CD4-positive, alpha-beta T cell (primary cell): ENCODE measurements around the gene CETP. TPM values are rescaled to one million over a fixed set of nuclear protein-coding genes. Genes with fewer than 3 reads are reported as not detected.

Source experiments
- ATAC-seq: fragments of 200-7000 bp; cut with Tn5 transposase; one replicate; pipeline ENCODE4 v1.10.0; 2022; ENCODE audit warnings: mild to moderate bottlenecking; ENCODE audit not compliant: poor library complexity
- CTCF ChIA-PET: fragments of 350-600 bp; sonication (Branson Sonifier 250); formaldehyde crosslinking; loops from one replicate; lab custom pipeline; 2021; ENCODE audit warnings: antibody characterized with exemption, inconsistent platforms; lab: Charles Lee
- POLR2A ChIA-PET: fragments of 350-600 bp; sonication (Branson Sonifier 250); formaldehyde crosslinking; loops from one replicate; lab custom pipeline; 2021; ENCODE audit warnings: antibody characterized with exemption, inconsistent platforms; lab: Charles Lee
- DNase-seq, 14 experiments: peaks; one replicate each; pipeline ENCODE4 v3.0.0-alpha.2; 2013 to 2020; ENCODE audit warnings: mixed read lengths in 2 of 14
- H3K27ac ChIP-seq, 2 donors: one replicate each; pipeline versions ENCODE4 v1.5.1 to v1.7.0; 2013; ENCODE audit warnings: low read length in 2 of 2, low read depth in 1 of 2, mild to moderate bottlenecking in 1 of 2
- H3K27me3 ChIP-seq, 2 experiments: 1 replicate in 1 of 2; 2 replicates in 1 of 2; pipeline versions ENCODE4 v1.6.1 to v1.7.0; 2013; ENCODE audit warnings: low read length in 2 of 2, control low read depth in 1 of 2, mild to moderate bottlenecking in 1 of 2, moderate library complexity in 1 of 2; ENCODE audit not compliant: insufficient read depth in 2 of 2, control insufficient read depth in 1 of 2
- H3K36me3 ChIP-seq: one replicate; pipeline ENCODE4 v1.6.1; 2013; ENCODE audit warnings: low read length, control low read depth; ENCODE audit not compliant: insufficient read depth
- H3K4me1 ChIP-seq: one replicate; pipeline ENCODE4 v1.6.1; 2013; ENCODE audit warnings: low read length, control low read depth; ENCODE audit not compliant: insufficient read depth
- H3K4me3 ChIP-seq: one replicate; pipeline ENCODE4 v1.5.1; 2013; ENCODE audit warnings: mild to moderate bottlenecking, low read length, moderate library complexity
- H3K9me3 ChIP-seq, 2 experiments: 1 replicate in 1 of 2; 2 replicates in 1 of 2; pipeline versions ENCODE4 v1.6.1 to v1.7.0; 2013; ENCODE audit warnings: low read length in 2 of 2, mild to moderate bottlenecking in 2 of 2, control low read depth in 1 of 2, moderate library complexity in 1 of 2; ENCODE audit not compliant: control insufficient read depth in 1 of 2, insufficient read depth in 1 of 2
- H3K27ac Mint-ChIP-seq: one replicate; pipeline ENCODE4 v1.8.0; 2020; ENCODE audit warnings: mixed read lengths
- H3K27me3 Mint-ChIP-seq: one replicate; pipeline ENCODE4 v1.8.0; 2021; ENCODE audit warnings: mixed read lengths
- H3K36me3 Mint-ChIP-seq: one replicate; pipeline ENCODE4 v1.8.0; 2021; ENCODE audit warnings: low read depth, mixed read lengths
- H3K4me1 Mint-ChIP-seq: one replicate; pipeline ENCODE4 v1.8.0; 2021; ENCODE audit warnings: low read depth, mixed read lengths
- H3K4me3 Mint-ChIP-seq: one replicate; pipeline ENCODE4 v1.8.0; 2020; ENCODE audit warnings: mild to moderate bottlenecking, mixed read lengths
- H3K9me3 Mint-ChIP-seq: one replicate; pipeline ENCODE4 v1.8.0; 2020; ENCODE audit warnings: mixed read lengths
- intact Hi-C, 2 experiments: fragments of 100-400 bp; cut with DNase I in 1 of 2; cut with micrococcal nuclease in 1 of 2; formaldehyde crosslinking; loops; one replicate each; pipeline versions ENCODE4 v1.15.1 to v1.9.0; 2023 to 2025; cut with DNase I, micrococcal nuclease
- total RNA-seq, 174 experiments: library from RNA in 2 of 174; stranded (reverse) in 2 of 174; gene quantifications; one replicate each; pipeline ENCODE4 v1.2.3 and lab custom pipeline; 2021 to 2026
- TF ChIP-seq, protein P1 (sequence below): fragments of 200-600 bp; IDR thresholded peaks from one replicate; pipeline ENCODE4 v1.8.0; 2022; ENCODE audit warnings: antibody characterized with exemption, mild to moderate bottlenecking

The CETP gene
- total RNA-seq, 2 experiments from 2014 or later = not detected

- Mint-ChIP-seq H3K27ac (peak overlapping the region; percentile 96), H3K36me3 (peaks cover 78% of the 10 kb centered on the region), H3K4me3 (peak overlapping the region; percentile 4), H3K4me1 (peaks cover 97% of the 10 kb centered on the region), H3K27me3 (no peaks in the 10 kb centered on the region), H3K9me3 (no peaks in the 10 kb centered on the region)
- POLR2A ChIA-PET = interaction anchor here (1.7 to 3.3 kb wide), 2 partner anchors 8 to 10 kb away, joined by 5 to 46 read pairs; partner anchors contain the start of gene NLRC5
- no peaks in the 10 kb centered on the region for H3K27me3 ChIP-seq
- CTCF ChIA-PET = interaction anchor here (1.1 to 2.7 kb wide), 3 partner anchors 8 to 33 kb away, joined by 3 to 13 read pairs (median 3); partner anchors contain the start of gene NLRC5
- peaks cover 89% of the 10 kb centered on the region for H3K4me1 ChIP-seq
- H3K36me3 ChIP-seq = peaks cover 31% of the 10 kb centered on the region
- TF ChIP-seq, protein P1, sequence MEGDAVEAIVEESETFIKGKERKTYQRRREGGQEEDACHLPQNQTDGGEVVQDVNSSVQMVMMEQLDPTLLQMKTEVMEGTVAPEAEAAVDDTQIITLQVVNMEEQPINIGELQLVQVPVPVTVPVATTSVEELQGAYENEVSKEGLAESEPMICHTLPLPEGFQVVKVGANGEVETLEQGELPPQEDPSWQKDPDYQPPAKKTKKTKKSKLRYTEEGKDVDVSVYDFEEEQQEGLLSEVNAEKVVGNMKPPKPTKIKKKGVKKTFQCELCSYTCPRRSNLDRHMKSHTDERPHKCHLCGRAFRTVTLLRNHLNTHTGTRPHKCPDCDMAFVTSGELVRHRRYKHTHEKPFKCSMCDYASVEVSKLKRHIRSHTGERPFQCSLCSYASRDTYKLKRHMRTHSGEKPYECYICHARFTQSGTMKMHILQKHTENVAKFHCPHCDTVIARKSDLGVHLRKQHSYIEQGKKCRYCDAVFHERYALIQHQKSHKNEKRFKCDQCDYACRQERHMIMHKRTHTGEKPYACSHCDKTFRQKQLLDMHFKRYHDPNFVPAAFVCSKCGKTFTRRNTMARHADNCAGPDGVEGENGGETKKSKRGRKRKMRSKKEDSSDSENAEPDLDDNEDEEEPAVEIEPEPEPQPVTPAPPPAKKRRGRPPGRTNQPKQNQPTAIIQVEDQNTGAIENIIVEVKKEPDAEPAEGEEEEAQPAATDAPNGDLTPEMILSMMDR = no peak
- H3K9me3 ChIP-seq = no peaks in the 10 kb centered on the region
- intact Hi-C loops = no loop called here
- peak overlapping the region; percentile 4 to 55 for H3K27ac ChIP-seq
- no peak overlapping the region for H3K4me3 ChIP-seq
- ATAC-seq = no peak
- DNase-seq = no peak
Measured at GRCh38 chr16:56997264-56997663, 35.5 kb downstream of the CETP start.

- Mint-ChIP-seq H3K27ac (peak overlapping the region; percentile 96), H3K4me3 (peak overlapping the region; percentile 16), H3K36me3 (peaks cover 83% of the 10 kb centered on the region), H3K4me1 (peaks cover 96% of the 10 kb centered on the region), H3K9me3 (no peaks in the 10 kb centered on the region), H3K27me3 (no peaks in the 10 kb centered on the region)
- TF ChIP-seq, protein P1 = no peak
- intact Hi-C loops = loop anchor here in 1 of 2 experiments (2.0 kb wide), 1 partner anchor 15 kb away; no protein-coding TSS in a partner anchor
- ATAC-seq (no peak), DNase-seq (peak in 2 of 14 experiments; percentile 8 to 31)
- Histone ChIP-seq H3K4me3 (no peak overlapping the region), H3K9me3 (no peaks in the 10 kb centered on the region), H3K27me3 (no peaks in the 10 kb centered on the region), H3K4me1 (peaks cover 86% of the 10 kb centered on the region), H3K27ac (peak overlapping the region; percentile 55 to 88), H3K36me3 (peaks cover 31% of the 10 kb centered on the region)
- ChIA-PET POLR2A (interaction anchor here (0.6 to 3.3 kb wide), 5 partner anchors 9 to 66 kb away, joined by 3 to 46 read pairs (median 5); partner anchors contain the start of genes HERPUD1 and NLRC5), CTCF (interaction anchor here (0.7 to 2.7 kb wide), 5 partner anchors 8 to 48 kb away, joined by 3 to 13 read pairs (median 3); partner anchors contain the start of gene NLRC5)
Measured at GRCh38 chr16:56997931-56998330, 36.2 kb downstream of the CETP start.

- no peaks in the 10 kb centered on the region for H3K9me3 Mint-ChIP-seq
- CTCF ChIA-PET = interaction anchor here (0.7 to 2.7 kb wide), 5 partner anchors 9 to 47 kb away, joined by 3 to 13 read pairs (median 3); partner anchors contain the start of gene NLRC5
- peaks cover 96% of the 10 kb centered on the region for H3K4me1 Mint-ChIP-seq
- POLR2A ChIA-PET = interaction anchor here (0.6 to 3.3 kb wide), 5 partner anchors 9 to 67 kb away, joined by 3 to 46 read pairs (median 5); partner anchors contain the start of genes HERPUD1 and NLRC5
- TF ChIP-seq, protein P1 = no peak
- Histone ChIP-seq H3K4me3 (no peak overlapping the region), H3K36me3 (peaks cover 34% of the 10 kb centered on the region), H3K4me1 (peaks cover 87% of the 10 kb centered on the region), H3K27ac (peak overlapping the region; percentile 69 to 88), H3K9me3 (no peaks in the 10 kb centered on the region), H3K27me3 (no peaks in the 10 kb centered on the region)
- ATAC-seq (no peak), DNase-seq (peak in 1 of 14 experiments; percentile 2)
- H3K4me3 Mint-ChIP-seq = peak overlapping the region; percentile 82
- intact Hi-C loops = loop anchor here in 1 of 2 experiments (2.0 kb wide), 1 partner anchor 14 kb away; no protein-coding TSS in a partner anchor
- H3K27me3 Mint-ChIP-seq = no peaks in the 10 kb centered on the region
- H3K36me3 Mint-ChIP-seq = peaks cover 83% of the 10 kb centered on the region
- H3K27ac Mint-ChIP-seq = peak overlapping the region; percentile 96
Measured at GRCh38 chr16:56998352-56998751, 36.6 kb downstream of the CETP start.
